Muscle layer of duodenum (tissue), 2 donors: ENCODE data around the gene MSN.

Experiments used
- H3K27ac ChIP-seq: one replicate; pipeline ENCODE4 v1.7.0; 2013; ENCODE audit warnings: mild to moderate bottlenecking, low read length
- H3K27me3 ChIP-seq: one replicate; pipeline ENCODE4 v1.7.0; 2013; ENCODE audit warnings: low read depth, mild to moderate bottlenecking, control low read depth, low read length
- H3K36me3 ChIP-seq, 2 donors: one replicate each; pipeline ENCODE4 v1.7.0; 2013; ENCODE audit warnings: low read length in 2 of 2, control low read depth in 1 of 2, mild to moderate bottlenecking in 1 of 2; ENCODE audit not compliant: insufficient read depth in 2 of 2, control insufficient read depth in 1 of 2
- H3K4me1 ChIP-seq, 2 donors: one replicate each; pipeline ENCODE4 v1.7.0; 2013; ENCODE audit warnings: low read length in 2 of 2, mild to moderate bottlenecking in 2 of 2, control low read depth in 1 of 2, moderate library complexity in 1 of 2; ENCODE audit not compliant: insufficient read depth in 2 of 2, control insufficient read depth in 1 of 2
- H3K4me3 ChIP-seq, 2 donors: one replicate each; pipeline ENCODE4 v1.7.0; 2013; ENCODE audit warnings: low read length in 2 of 2, low read depth in 1 of 2, mild to moderate bottlenecking in 1 of 2
- H3K9me3 ChIP-seq, 2 donors: one replicate each; pipeline ENCODE4 v1.7.0; 2013; ENCODE audit warnings: low read length in 2 of 2, control low read depth in 1 of 2, mild to moderate bottlenecking in 1 of 2; ENCODE audit not compliant: control insufficient read depth in 1 of 2
- donor health status: healthy.

MSN gene

GRCh38 chrX:65696613-65697012 lies 29.2 kb downstream of the MSN start:
- Histone ChIP-seq H3K36me3 (no peaks in the 10 kb centered on the region), H3K27ac (peak overlapping the region; percentile 74), H3K27me3 (no peaks in the 10 kb centered on the region), H3K4me3 (no peak overlapping the region), H3K4me1 (peaks cover 5 to 58% of the 10 kb centered on the region in 2 donors), H3K9me3 (no peaks in the 10 kb centered on the region)

GRCh38 chrX:65697211-65697641 lies 29.8 kb downstream of the MSN start:
- peak overlapping the region; percentile 74 for H3K27ac ChIP-seq
- no peaks in the 10 kb centered on the region for H3K9me3 ChIP-seq
- no peaks in the 10 kb centered on the region for H3K27me3 ChIP-seq
- no peaks in the 10 kb centered on the region for H3K36me3 ChIP-seq
- H3K4me1 ChIP-seq, result peaks cover 2 to 51% of the 10 kb centered on the region in 2 donors
- no peak overlapping the region for H3K4me3 ChIP-seq

- Histone ChIP-seq H3K4me1 (peaks cover 2 to 51% of the 10 kb centered on the region in 2 donors), H3K27me3 (no peaks in the 10 kb centered on the region), H3K36me3 (no peaks in the 10 kb centered on the region), H3K9me3 (no peaks in the 10 kb centered on the region), H3K27ac (peak overlapping the region; percentile 74), H3K4me3 (peak overlapping the region in 1 of 2 donors; percentile 19)
These were observed 30.7 kb downstream of the MSN start for GRCh38 chrX:65697915-65698796.

GRCh38 chrX:65702956-65703355 lies 35.5 kb downstream of the MSN start:
- H3K9me3 ChIP-seq, result no peaks in the 10 kb centered on the region
- no peaks in the 10 kb centered on the region for H3K27me3 ChIP-seq
- H3K4me3 ChIP-seq, result no peak overlapping the region
- no peaks in the 10 kb centered on the region for H3K36me3 ChIP-seq
- peak overlapping the region; percentile 45 for H3K27ac ChIP-seq
- peaks cover 10 to 46% of the 10 kb centered on the region in 2 donors for H3K4me1 ChIP-seq

- peak overlapping the region; percentile 75 for H3K27ac ChIP-seq
- H3K9me3 ChIP-seq, result no peaks in the 10 kb centered on the region
- no peak overlapping the region for H3K4me3 ChIP-seq
- H3K36me3 ChIP-seq, result no peaks in the 10 kb centered on the region
- H3K4me1 ChIP-seq, result peaks cover 10 to 30% of the 10 kb centered on the region in 2 donors
- H3K27me3 ChIP-seq, result no peaks in the 10 kb centered on the region
These were observed 38.0 kb downstream of the MSN start for GRCh38 chrX:65705439-65705838.

GRCh38 chrX:65706041-65706828 lies 38.8 kb downstream of the MSN start:
- no peaks in the 10 kb centered on the region for H3K36me3 ChIP-seq
- no peaks in the 10 kb centered on the region for H3K27me3 ChIP-seq
- H3K4me3 ChIP-seq, result no peak overlapping the region
- peak overlapping the region; percentile 75 for H3K27ac ChIP-seq
- no peaks in the 10 kb centered on the region for H3K9me3 ChIP-seq
- H3K4me1 ChIP-seq, result peaks cover 10 to 22% of the 10 kb centered on the region in 2 donors

GRCh38 chrX:65707151-65707550 lies 39.7 kb downstream of the MSN start:
- Histone ChIP-seq H3K36me3 (no peaks in the 10 kb centered on the region), H3K9me3 (no peaks in the 10 kb centered on the region), H3K4me1 (peaks cover 7 to 20% of the 10 kb centered on the region in 2 donors), H3K27ac (peak overlapping the region; percentile 74), H3K4me3 (no peak overlapping the region), H3K27me3 (no peaks in the 10 kb centered on the region)

GRCh38 chrX:65712005-65712806 lies 44.8 kb downstream of the MSN start:
- Histone ChIP-seq H3K27ac (no peak overlapping the region), H3K4me1 (peaks cover 0 to 18% of the 10 kb centered on the region in 2 donors), H3K36me3 (peaks cover 5 to 8% of the 10 kb centered on the region in 2 donors), H3K27me3 (no peaks in the 10 kb centered on the region), H3K4me3 (no peak overlapping the region), H3K9me3 (no peaks in the 10 kb centered on the region)

- H3K9me3 ChIP-seq, result no peaks in the 10 kb centered on the region
- no peak overlapping the region for H3K4me3 ChIP-seq
- peaks cover 0 to 26% of the 10 kb centered on the region in 2 donors for H3K4me1 ChIP-seq
- peaks cover 10 to 27% of the 10 kb centered on the region in 2 donors for H3K36me3 ChIP-seq
- H3K27ac ChIP-seq, result no peak overlapping the region
- no peaks in the 10 kb centered on the region for H3K27me3 ChIP-seq
These were observed 51.1 kb downstream of the MSN start for GRCh38 chrX:65718538-65718937.

GRCh38 chrX:65720381-65720964 lies 53.0 kb downstream of the MSN start:
- H3K4me1 ChIP-seq, result peaks cover 0 to 21% of the 10 kb centered on the region in 2 donors
- no peaks in the 10 kb centered on the region for H3K27me3 ChIP-seq
- peaks cover 10 to 27% of the 10 kb centered on the region in 2 donors for H3K36me3 ChIP-seq
- no peak overlapping the region for H3K27ac ChIP-seq
- no peak overlapping the region for H3K4me3 ChIP-seq
- no peaks in the 10 kb centered on the region for H3K9me3 ChIP-seq
